ENCODE measurements around the gene GKN2. TPM values are rescaled to one million over a fixed set of nuclear protein-coding genes. Genes with fewer than 3 reads are reported as not detected.
A peak's percentile ranks its signal among the peaks of the same experiment; 100 is the strongest.

Gene GKN2
- total RNA-seq, 1 experiment from 2014 or later: not detected

GRCh38 chr2:68943581-68944568 lies 8.8 kb downstream of the GKN2 start:
- Mint-ChIP-seq H3K4me1 (peaks cover 12% of the 10 kb centered on the region), H3K27ac (no peak overlapping the region), H3K36me3 (no peaks in the 10 kb centered on the region), H3K9me3 (peaks cover 14% of the 10 kb centered on the region), H3K27me3 (ENCODE audit: low read depth) (peaks cover 9% of the 10 kb centered on the region), H3K4me3 (peak overlapping the region; percentile 70)
- POLR2A ChIA-PET: no interaction called here
- DNase-seq (ENCODE audit: low spot score) (peak; percentile 70), ATAC-seq (peak; percentile 93)
- CTCF ChIA-PET: interaction anchor here (0.5 to 2.7 kb wide), 54 partner anchors 8 to 781 kb away, joined by 3 to 45 read pairs (median 4); partner anchors contain the start of genes ANTXR1, APLF, FBXO48 and NFU1
- peak; percentile 14; the same call in 1 of the 2 replicates for TF ChIP-seq GABPB1 (CRISPR knock-in tag; IDR thresholded peaks at IDR 0.05)
- TF ChIP-seq NFE2L1 (CRISPR knock-in tag; IDR thresholded peaks at IDR 0.05): no peak
- TF ChIP-seq ERG (CRISPR knock-in tag; IDR thresholded peaks at IDR 0.05): no peak
- TF ChIP-seq NR2C2 (CRISPR knock-in tag; IDR thresholded peaks at IDR 0.05): no peak
- no peak for TF ChIP-seq MXD4 (CRISPR knock-in tag; IDR thresholded peaks at IDR 0.05; ENCODE audit: borderline replicate concordance)
- no peak for TF ChIP-seq JUN (CRISPR knock-in tag; IDR thresholded peaks at IDR 0.05)
- no peak for TF ChIP-seq SMAD3 (CRISPR knock-in tag; IDR thresholded peaks at IDR 0.05; ENCODE audit: borderline replicate concordance)
- TF ChIP-seq ESRRA (CRISPR knock-in tag; IDR thresholded peaks at IDR 0.05; ENCODE audit: borderline replicate concordance): no peak
- TF ChIP-seq STAT6 (CRISPR knock-in tag; conservative IDR thresholded peaks at IDR 0.05; ENCODE audit: low read depth): no peak
- no peak for TF ChIP-seq AR (CRISPR knock-in tag; IDR thresholded peaks at IDR 0.05)
- peak; percentile 53; the same call in 1 of the 2 replicates for TF ChIP-seq HMGXB4 (CRISPR knock-in tag; IDR thresholded peaks at IDR 0.05)
- TF ChIP-seq ZNF138 (CRISPR knock-in tag; conservative IDR thresholded peaks at IDR 0.05): no peak
- no peak for TF ChIP-seq CREM (CRISPR knock-in tag; IDR thresholded peaks at IDR 0.05)
- no peak for TF ChIP-seq AFF4 (CRISPR knock-in tag; IDR thresholded peaks at IDR 0.05; ENCODE audit: borderline replicate concordance)
- no peak for TF ChIP-seq CBFB (CRISPR knock-in tag; IDR thresholded peaks at IDR 0.05; ENCODE audit: low read depth)
- no peak for TF ChIP-seq ZNF425 (CRISPR knock-in tag; conservative IDR thresholded peaks at IDR 0.05)
- TF ChIP-seq PRRX2 (CRISPR knock-in tag; IDR thresholded peaks at IDR 0.05): no peak
- no peak for TF ChIP-seq FOXP1 (CRISPR knock-in tag; IDR thresholded peaks at IDR 0.05; ENCODE audit: borderline replicate concordance)
- no peak for TF ChIP-seq GTF2I (CRISPR knock-in tag; conservative IDR thresholded peaks at IDR 0.05)
- TF ChIP-seq ATF1 (CRISPR knock-in tag; IDR thresholded peaks at IDR 0.05): 0 out of 2 replicates have a peak, but pooled peaks have one; percentile 60

All from WTC11 (cell line).